Measurements from ENCODE around the gene MUC4.

DNA sequence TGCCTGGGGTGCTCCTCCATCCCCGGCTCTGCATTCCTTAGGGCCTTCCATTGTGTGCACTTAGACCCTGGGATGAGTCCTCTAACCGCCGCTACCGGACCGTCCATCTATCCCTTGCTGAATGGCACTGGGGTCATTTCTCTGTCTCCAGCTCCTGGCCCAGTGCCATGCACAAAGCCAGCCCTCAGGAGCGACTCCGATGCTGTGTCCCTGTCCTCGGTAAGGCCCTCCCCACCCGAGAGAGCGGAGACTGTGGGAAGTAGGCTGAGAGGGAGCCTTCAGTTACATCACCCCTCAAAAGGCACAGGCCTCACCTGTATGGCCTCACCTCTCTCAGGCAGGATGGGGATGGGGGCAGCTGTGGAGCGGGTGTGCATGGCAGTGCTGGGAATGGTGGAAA, 33.8 kb downstream of the MUC4 start:
- TF ChIP-seq, protein P1, sequence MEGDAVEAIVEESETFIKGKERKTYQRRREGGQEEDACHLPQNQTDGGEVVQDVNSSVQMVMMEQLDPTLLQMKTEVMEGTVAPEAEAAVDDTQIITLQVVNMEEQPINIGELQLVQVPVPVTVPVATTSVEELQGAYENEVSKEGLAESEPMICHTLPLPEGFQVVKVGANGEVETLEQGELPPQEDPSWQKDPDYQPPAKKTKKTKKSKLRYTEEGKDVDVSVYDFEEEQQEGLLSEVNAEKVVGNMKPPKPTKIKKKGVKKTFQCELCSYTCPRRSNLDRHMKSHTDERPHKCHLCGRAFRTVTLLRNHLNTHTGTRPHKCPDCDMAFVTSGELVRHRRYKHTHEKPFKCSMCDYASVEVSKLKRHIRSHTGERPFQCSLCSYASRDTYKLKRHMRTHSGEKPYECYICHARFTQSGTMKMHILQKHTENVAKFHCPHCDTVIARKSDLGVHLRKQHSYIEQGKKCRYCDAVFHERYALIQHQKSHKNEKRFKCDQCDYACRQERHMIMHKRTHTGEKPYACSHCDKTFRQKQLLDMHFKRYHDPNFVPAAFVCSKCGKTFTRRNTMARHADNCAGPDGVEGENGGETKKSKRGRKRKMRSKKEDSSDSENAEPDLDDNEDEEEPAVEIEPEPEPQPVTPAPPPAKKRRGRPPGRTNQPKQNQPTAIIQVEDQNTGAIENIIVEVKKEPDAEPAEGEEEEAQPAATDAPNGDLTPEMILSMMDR (IDR thresholded peaks at IDR 0.05) = no peak
- TF ChIP-seq POLR2A (IDR thresholded peaks at IDR 0.05) = no peak
